SJCRH30 (cell line): ENCODE measurements around the gene PLA2G4F. TPM values are rescaled to one million over a fixed set of nuclear protein-coding genes. Genes with fewer than 3 reads are reported as not detected.

ENCODE experiments used
- DNase-seq, 2 experiments: peaks; one replicate each; pipeline ENCODE4 v3.0.0-alpha.2; 2015 to 2020
- H3K27ac ChIP-seq: fragments of 250-450 bp; sonication (Bioruptor Pico); 2 replicates; pipeline ENCODE4 v1.5.1; 2020; ENCODE audit warnings: mild to moderate bottlenecking, moderate library complexity
- H3K27me3 ChIP-seq: fragments of 250-450 bp; sonication (Bioruptor Pico); 2 replicates; pipeline ENCODE4 v1.5.1; 2020; ENCODE audit warnings: mild to moderate bottlenecking, moderate library complexity
- H3K36me3 ChIP-seq: fragments of 250-450 bp; sonication (Bioruptor Pico); 2 replicates; pipeline ENCODE4 v1.5.1; 2020; ENCODE audit warnings: mild to moderate bottlenecking, moderate library complexity
- H3K4me1 ChIP-seq: fragments of 250-450 bp; sonication (Bioruptor Pico); 2 replicates; pipeline ENCODE4 v1.5.1; 2020; ENCODE audit warnings: mild to moderate bottlenecking, moderate library complexity
- H3K4me3 ChIP-seq: fragments of 250-450 bp; sonication (Bioruptor Pico); 2 replicates; pipeline ENCODE4 v1.5.1; 2020; ENCODE audit warnings: mild to moderate bottlenecking, moderate library complexity
- H3K9me3 ChIP-seq: fragments of 250-450 bp; sonication (Bioruptor Pico); replicated peaks from 2 replicates; pipeline ENCODE4 v1.5.1; 2020; ENCODE audit warnings: mild to moderate bottlenecking, moderate library complexity
- total RNA-seq: library from RNA; depleted of rRNA; stranded (reverse); fragments of >200 nt; shearing (Covaris generic); gene quantifications from 2 replicates; pipeline ENCODE4 v1.2.3, GENCODE V29; 2014

The PLA2G4F gene
- total RNA-seq, 1 experiment from 2014 or later, result not detected

- Histone ChIP-seq H3K27me3 (no peaks in the 10 kb centered on the region), H3K36me3 (peaks cover 41% of the 10 kb centered on the region), H3K27ac (no peak overlapping the region), H3K9me3 (no peaks in the 10 kb centered on the region), H3K4me1 (no peaks in the 10 kb centered on the region; the same call in 1 of the 2 replicates), H3K4me3 (no peak overlapping the region)
- no peak for DNase-seq
Observed at GRCh38 chr15:42178056-42178455, 21.6 kb upstream of the PLA2G4F start.

- H3K27ac ChIP-seq, result no peak overlapping the region
- DNase-seq, result no peak
- no peak overlapping the region for H3K4me3 ChIP-seq
- H3K36me3 ChIP-seq, result peaks cover 36% of the 10 kb centered on the region
- no peaks in the 10 kb centered on the region for H3K4me1 ChIP-seq
- no peaks in the 10 kb centered on the region for H3K27me3 ChIP-seq
- H3K9me3 ChIP-seq, result no peaks in the 10 kb centered on the region
Observed at GRCh38 chr15:42175671-42176070, 19.2 kb upstream of the PLA2G4F start.

GRCh38 chr15:42172475-42172874 lies 16.0 kb upstream of the PLA2G4F start:
- H3K4me1 ChIP-seq, result no peaks in the 10 kb centered on the region
- DNase-seq, result no peak
- H3K27ac ChIP-seq, result no peak overlapping the region
- H3K4me3 ChIP-seq, result no peak overlapping the region
- H3K9me3 ChIP-seq, result no peaks in the 10 kb centered on the region
- no peaks in the 10 kb centered on the region for H3K27me3 ChIP-seq
- H3K36me3 ChIP-seq, result peaks cover 35% of the 10 kb centered on the region

- DNase-seq, result no peak
- Histone ChIP-seq H3K4me1 (no peaks in the 10 kb centered on the region), H3K27ac (no peak overlapping the region), H3K9me3 (no peaks in the 10 kb centered on the region), H3K4me3 (no peak overlapping the region), H3K27me3 (no peaks in the 10 kb centered on the region), H3K36me3 (peaks cover 36% of the 10 kb centered on the region)
Observed at GRCh38 chr15:42171795-42172194, 15.4 kb upstream of the PLA2G4F start.

GRCh38 chr15:42171122-42171521 lies 14.7 kb upstream of the PLA2G4F start:
- no peak for DNase-seq
- H3K27me3 ChIP-seq, result no peaks in the 10 kb centered on the region
- no peak overlapping the region for H3K4me3 ChIP-seq
- H3K36me3 ChIP-seq, result peaks cover 42% of the 10 kb centered on the region
- no peak overlapping the region for H3K27ac ChIP-seq
- H3K4me1 ChIP-seq, result no peaks in the 10 kb centered on the region
- H3K9me3 ChIP-seq, result no peaks in the 10 kb centered on the region

GRCh38 chr15:42166225-42166940 lies 9.9 kb upstream of the PLA2G4F start:
- H3K9me3 ChIP-seq, result no peaks in the 10 kb centered on the region
- DNase-seq, result no peak
- H3K4me1 ChIP-seq, result no peaks in the 10 kb centered on the region
- no peaks in the 10 kb centered on the region for H3K27me3 ChIP-seq
- H3K27ac ChIP-seq, result no peak overlapping the region
- no peak overlapping the region for H3K4me3 ChIP-seq
- peaks cover 51% of the 10 kb centered on the region for H3K36me3 ChIP-seq

GRCh38 chr15:42165106-42165505 lies 8.7 kb upstream of the PLA2G4F start:
- Histone ChIP-seq H3K9me3 (no peaks in the 10 kb centered on the region), H3K4me3 (no peak overlapping the region), H3K27ac (no peak overlapping the region), H3K4me1 (no peaks in the 10 kb centered on the region), H3K27me3 (no peaks in the 10 kb centered on the region), H3K36me3 (peaks cover 53% of the 10 kb centered on the region)
- no peak for DNase-seq

GRCh38 chr15:42163947-42164550 lies 7.6 kb upstream of the PLA2G4F start:
- Histone ChIP-seq H3K4me1 (no peaks in the 10 kb centered on the region), H3K27ac (no peak overlapping the region), H3K4me3 (no peak overlapping the region), H3K27me3 (no peaks in the 10 kb centered on the region), H3K9me3 (no peaks in the 10 kb centered on the region), H3K36me3 (peaks cover 43% of the 10 kb centered on the region)
- no peak for DNase-seq

GRCh38 chr15:42163291-42163690 lies 6.9 kb upstream of the PLA2G4F start:
- Histone ChIP-seq H3K27ac (no peak overlapping the region), H3K4me1 (no peaks in the 10 kb centered on the region), H3K27me3 (no peaks in the 10 kb centered on the region), H3K36me3 (peaks cover 42% of the 10 kb centered on the region), H3K9me3 (no peaks in the 10 kb centered on the region), H3K4me3 (no peak overlapping the region)
- no peak for DNase-seq

- Histone ChIP-seq H3K4me1 (no peaks in the 10 kb centered on the region), H3K36me3 (peaks cover 21% of the 10 kb centered on the region), H3K27me3 (no peaks in the 10 kb centered on the region), H3K9me3 (no peaks in the 10 kb centered on the region), H3K4me3 (no peak overlapping the region), H3K27ac (no peak overlapping the region)
- DNase-seq, result no peak
Observed at GRCh38 chr15:42160136-42160535, 3.7 kb upstream of the PLA2G4F start.

- Histone ChIP-seq H3K36me3 (peaks cover 21% of the 10 kb centered on the region), H3K27ac (no peak overlapping the region), H3K9me3 (no peaks in the 10 kb centered on the region), H3K4me1 (no peaks in the 10 kb centered on the region), H3K27me3 (no peaks in the 10 kb centered on the region), H3K4me3 (no peak overlapping the region)
- DNase-seq, result no peak
Observed at GRCh38 chr15:42159381-42160015, 3.1 kb upstream of the PLA2G4F start.

- no peaks in the 10 kb centered on the region for H3K27me3 ChIP-seq
- H3K9me3 ChIP-seq, result no peaks in the 10 kb centered on the region
- DNase-seq, result no peak
- H3K4me3 ChIP-seq, result no peak overlapping the region
- no peaks in the 10 kb centered on the region for H3K4me1 ChIP-seq
- H3K36me3 ChIP-seq, result peaks cover 16% of the 10 kb centered on the region; the same call in 1 of the 2 replicates
- no peak overlapping the region for H3K27ac ChIP-seq
Observed at GRCh38 chr15:42158941-42159340, 2.5 kb upstream of the PLA2G4F start.

- no peak for DNase-seq
- H3K4me1 ChIP-seq, result no peaks in the 10 kb centered on the region
- H3K36me3 ChIP-seq, result peaks cover 13% of the 10 kb centered on the region; the same call in 1 of the 2 replicates
- no peaks in the 10 kb centered on the region for H3K9me3 ChIP-seq
- no peak overlapping the region for H3K4me3 ChIP-seq
- H3K27me3 ChIP-seq, result no peaks in the 10 kb centered on the region
- no peak overlapping the region for H3K27ac ChIP-seq
Observed at GRCh38 chr15:42157981-42158765, 1.7 kb upstream of the PLA2G4F start.

- no peaks in the 10 kb centered on the region for H3K27me3 ChIP-seq
- H3K4me1 ChIP-seq, result no peaks in the 10 kb centered on the region
- no peak overlapping the region for H3K27ac ChIP-seq
- no peak overlapping the region for H3K4me3 ChIP-seq
- DNase-seq, result no peak
- peaks cover 12% of the 10 kb centered on the region; the same call in 1 of the 2 replicates for H3K36me3 ChIP-seq
- no peaks in the 10 kb centered on the region for H3K9me3 ChIP-seq
Observed at GRCh38 chr15:42157381-42157780, 945 bp upstream of the PLA2G4F start.
